ENCODE measurements around the gene C11orf52.
A peak's percentile ranks its signal among the peaks of the same experiment; 100 is the strongest.
"Not testable (repeated sequence)": the region's sequence is repeated elsewhere in the genome, so short reads cannot be mapped to it uniquely, and the experiment has no call there.

The C11orf52 gene

GRCh38 chr11:111918390-111919256, at the start of gene C11orf52:
TSS of gene C11orf52 (plus strand) at chr11:111918913. CDS start at chr11:111918973, 60 bp downstream.
- no peak for DNase-seq (ENCODE audit: low spot score)

GRCh38 chr11:111870113-111870512, 48.6 kb upstream of the C11orf52 start:
- no peak for DNase-seq (ENCODE audit: low spot score)

- no peak for DNase-seq (ENCODE audit: low spot score)
These were observed 48.2 kb upstream of the C11orf52 start for GRCh38 chr11:111870522-111870885.

- peak; percentile 76 for DNase-seq (ENCODE audit: low spot score)
These were observed 47.6 kb upstream of the C11orf52 start, which contains the start of gene ALG9 for GRCh38 chr11:111870886-111871692. TSS of gene ALG9 (minus strand) at chr11:111871581. CDS start at chr11:111871482, 99 bp downstream.

- no peak for DNase-seq (ENCODE audit: low spot score)
These were observed 47.0 kb upstream of the C11orf52 start for GRCh38 chr11:111871693-111872161.

- DNase-seq (ENCODE audit: low spot score) = no peak
These were observed 40.3 kb upstream of the C11orf52 start for GRCh38 chr11:111878385-111878848.

GRCh38 chr11:111878849-111879636, 39.7 kb upstream of the C11orf52 start, which contains the start of the genes CFAP68 and FDXACB1:
TSS of gene CFAP68 (plus strand) at chr11:111879541. CDS start at chr11:111879561, 20 bp downstream.
TSS of gene FDXACB1 (minus strand) at chr11:111879165. CDS start at chr11:111879132, 33 bp downstream.
- peak; percentile 98 for DNase-seq (ENCODE audit: low spot score)

- DNase-seq (ENCODE audit: low spot score) = no peak
These were observed 39.1 kb upstream of the C11orf52 start for GRCh38 chr11:111879637-111879960.

- peak; percentile 15 for DNase-seq (ENCODE audit: low spot score)
These were observed 36.5 kb upstream of the C11orf52 start for GRCh38 chr11:111882202-111882601.

- not testable (repeated sequence) for DNase-seq (ENCODE audit: low spot score)
These were observed 33.7 kb upstream of the C11orf52 start for GRCh38 chr11:111885053-111885452.

GRCh38 chr11:111886032-111886431, 32.7 kb upstream of the C11orf52 start:
- DNase-seq (ENCODE audit: low spot score) = no peak

GRCh38 chr11:111886844-111887243, 31.9 kb upstream of the C11orf52 start:
- DNase-seq (ENCODE audit: low spot score) = no peak

GRCh38 chr11:111905411-111905810, 13.3 kb upstream of the C11orf52 start:
- no peak for DNase-seq (ENCODE audit: low spot score)

- DNase-seq (ENCODE audit: low spot score) = peak; percentile 22
These were observed 12.0 kb upstream of the C11orf52 start for GRCh38 chr11:111906680-111907079.

GRCh38 chr11:111908639-111909305, 9.9 kb upstream of the C11orf52 start:
- DNase-seq (ENCODE audit: low spot score) = peak; percentile 14

GRCh38 chr11:111909378-111909777, 9.3 kb upstream of the C11orf52 start:
- DNase-seq (ENCODE audit: low spot score) = peak; percentile 8

- DNase-seq (ENCODE audit: low spot score) = peak; percentile 95
These were observed 7.8 kb upstream of the C11orf52 start for GRCh38 chr11:111910676-111911562.

- peak; percentile 96 for DNase-seq (ENCODE audit: low spot score)
These were observed 6.9 kb upstream of the C11orf52 start, which contains the start of gene CRYAB for GRCh38 chr11:111911563-111912401. TSS of gene CRYAB (minus strand) at chr11:111911770. CDS start at chr11:111911724, 46 bp downstream.

- DNase-seq (ENCODE audit: low spot score) = no peak
These were observed 6.2 kb upstream of the C11orf52 start, which contains the start of gene HSPB2 for GRCh38 chr11:111912535-111912934. TSS of gene HSPB2 (plus strand) at chr11:111912734. CDS start at chr11:111912830, 96 bp downstream.

Measured in Ammon's horn (tissue), 1 donor.